ENCODE results near the gene EEFSEC.

- TF ChIP-seq CTCF (IDR thresholded peaks at IDR 0.05) (no peak), ZFX (IDR thresholded peaks at IDR 0.05; ENCODE audit: borderline replicate concordance) (no peak)
These were observed 8.6 kb upstream of the EEFSEC start for GRCh38 chr3:128144512-128145187.
